MCF 10A (cell line): ENCODE measurements around the gene TM9SF2. TPM values are rescaled to one million over a fixed set of nuclear protein-coding genes. Genes with fewer than 3 reads are reported as not detected.
"Not testable (repeated sequence)": the region's sequence is repeated elsewhere in the genome, so short reads cannot be mapped to it uniquely, and the experiment has no call there.

ENCODE experiments used
- BruUV-seq: library from RNA; stranded (reverse); fragments of 400-500 nt; replicated peaks from 2 replicates; lab custom pipeline; 2021; lab: Mats Ljungman, UMichigan
- CTCF ChIA-PET: fragments of 300-600 bp; sonication (Branson Sonifier 250); formaldehyde crosslinking; extraction: SDS; loops from one replicate; lab custom pipeline; 2021; ENCODE audit warnings: antibody characterized with exemption, inconsistent platforms; lab: Yijun Ruan, JAX
- POLR2A ChIA-PET: fragments of 300-600, 350-650 bp; sonication (Branson Sonifier 250); formaldehyde crosslinking; extraction: SDS; loops from one replicate; lab custom pipeline; 2020; ENCODE audit warnings: antibody characterized with exemption, inconsistent platforms; lab: Yijun Ruan, JAX
- DNase-seq: peaks from one replicate; pipeline ENCODE4 v3.0.0-alpha.2; 2018; ENCODE audit not compliant: unreplicated experiment
- H3K27ac Mint-ChIP-seq: one replicate; pipeline ENCODE4 v1.8.0; 2022; ENCODE audit warnings: mild to moderate bottlenecking, low read depth, mixed read lengths; ENCODE audit not compliant: unreplicated experiment
- H3K27me3 Mint-ChIP-seq: one replicate; pipeline ENCODE4 v1.8.0; 2022; ENCODE audit warnings: mixed read lengths; ENCODE audit not compliant: insufficient read depth, unreplicated experiment
- H3K36me3 Mint-ChIP-seq: one replicate; pipeline ENCODE4 v1.8.0; 2022; ENCODE audit warnings: mild to moderate bottlenecking, moderate library complexity, mixed read lengths; ENCODE audit not compliant: insufficient read depth, unreplicated experiment
- H3K4me1 Mint-ChIP-seq: one replicate; pipeline ENCODE4 v1.8.0; 2022; ENCODE audit warnings: mixed read lengths; ENCODE audit not compliant: insufficient read depth, unreplicated experiment
- H3K4me3 Mint-ChIP-seq: one replicate; pipeline ENCODE4 v1.8.0; 2022; ENCODE audit warnings: mild to moderate bottlenecking, moderate library complexity, mixed read lengths; ENCODE audit not compliant: unreplicated experiment
- H3K9me3 Mint-ChIP-seq: one replicate; pipeline ENCODE4 v1.8.0; 2022; ENCODE audit warnings: mixed read lengths; ENCODE audit not compliant: unreplicated experiment
- intact Hi-C: fragments of 100-400 bp; cut with micrococcal nuclease; formaldehyde crosslinking; loops from 2 replicates; pipeline ENCODE4 v1.14.1; 2022
- total RNA-seq: library from RNA; stranded (reverse); gene quantifications from 2 replicates; pipeline ENCODE4 v1.2.3, GENCODE V29; 2022
- TF ChIP-seq, protein P1 (sequence below): fragments of 200-600 bp; IDR thresholded peaks from one replicate; pipeline ENCODE4 v1.8.0; 2022; ENCODE audit warnings: antibody characterized with exemption, mild to moderate bottlenecking; ENCODE audit not compliant: unreplicated experiment

Gene TM9SF2
- total RNA-seq, 1 experiment from 2014 or later, result 71.1 TPM

DNA sequence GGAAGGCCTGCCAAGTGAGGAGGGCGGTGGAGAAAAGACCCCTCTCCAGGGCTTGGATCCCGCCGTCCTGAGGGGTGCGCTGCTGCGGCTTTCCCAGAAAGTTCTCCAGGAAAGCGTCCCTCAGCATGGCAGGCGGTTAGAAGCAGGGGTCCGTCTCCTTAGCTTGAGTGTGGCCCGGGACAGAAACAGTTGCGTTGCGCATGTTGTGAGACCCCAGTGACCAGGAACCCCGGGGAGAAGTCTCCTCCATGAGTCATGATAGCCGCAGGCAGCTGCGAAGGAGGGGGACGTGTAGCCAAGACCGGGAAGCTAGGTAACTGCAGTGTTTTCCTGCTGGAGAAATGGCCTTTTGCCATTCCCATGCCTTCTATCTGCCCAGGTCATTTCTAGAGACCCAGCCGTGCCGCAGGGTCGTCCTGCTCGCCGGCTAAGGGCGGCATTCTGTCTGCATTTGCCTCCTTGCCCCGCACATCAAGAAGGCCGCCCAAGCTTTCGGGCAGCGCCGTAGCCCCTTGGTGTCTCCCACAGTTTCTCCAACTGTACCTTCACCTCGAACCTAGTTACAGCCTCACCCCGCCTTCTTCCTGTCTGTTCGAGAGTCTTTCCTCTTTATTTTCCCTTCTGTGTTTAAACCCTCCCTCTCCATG, 64.3 kb downstream of the TM9SF2 start:
- DNase-seq, result no peak
- no peaks in the 10 kb centered on the region for H3K9me3 Mint-ChIP-seq
- H3K36me3 Mint-ChIP-seq, result peaks cover 54% of the 10 kb centered on the region
- POLR2A ChIA-PET, result no interaction called here
- H3K4me3 Mint-ChIP-seq, result no peak overlapping the region
- no peak overlapping the region for H3K27ac Mint-ChIP-seq
- no TSS peak for BruUV-seq
- no peaks in the 10 kb centered on the region for H3K27me3 Mint-ChIP-seq
- CTCF ChIA-PET, result interaction anchor here (0.5 kb wide), 1 partner anchor 283 kb away, joined by 3 read pairs; no protein-coding TSS in a partner anchor
- no peaks in the 10 kb centered on the region for H3K4me1 Mint-ChIP-seq
- TF ChIP-seq, protein P1, sequence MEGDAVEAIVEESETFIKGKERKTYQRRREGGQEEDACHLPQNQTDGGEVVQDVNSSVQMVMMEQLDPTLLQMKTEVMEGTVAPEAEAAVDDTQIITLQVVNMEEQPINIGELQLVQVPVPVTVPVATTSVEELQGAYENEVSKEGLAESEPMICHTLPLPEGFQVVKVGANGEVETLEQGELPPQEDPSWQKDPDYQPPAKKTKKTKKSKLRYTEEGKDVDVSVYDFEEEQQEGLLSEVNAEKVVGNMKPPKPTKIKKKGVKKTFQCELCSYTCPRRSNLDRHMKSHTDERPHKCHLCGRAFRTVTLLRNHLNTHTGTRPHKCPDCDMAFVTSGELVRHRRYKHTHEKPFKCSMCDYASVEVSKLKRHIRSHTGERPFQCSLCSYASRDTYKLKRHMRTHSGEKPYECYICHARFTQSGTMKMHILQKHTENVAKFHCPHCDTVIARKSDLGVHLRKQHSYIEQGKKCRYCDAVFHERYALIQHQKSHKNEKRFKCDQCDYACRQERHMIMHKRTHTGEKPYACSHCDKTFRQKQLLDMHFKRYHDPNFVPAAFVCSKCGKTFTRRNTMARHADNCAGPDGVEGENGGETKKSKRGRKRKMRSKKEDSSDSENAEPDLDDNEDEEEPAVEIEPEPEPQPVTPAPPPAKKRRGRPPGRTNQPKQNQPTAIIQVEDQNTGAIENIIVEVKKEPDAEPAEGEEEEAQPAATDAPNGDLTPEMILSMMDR, result no peak
- intact Hi-C loops, result no loop called here

DNA sequence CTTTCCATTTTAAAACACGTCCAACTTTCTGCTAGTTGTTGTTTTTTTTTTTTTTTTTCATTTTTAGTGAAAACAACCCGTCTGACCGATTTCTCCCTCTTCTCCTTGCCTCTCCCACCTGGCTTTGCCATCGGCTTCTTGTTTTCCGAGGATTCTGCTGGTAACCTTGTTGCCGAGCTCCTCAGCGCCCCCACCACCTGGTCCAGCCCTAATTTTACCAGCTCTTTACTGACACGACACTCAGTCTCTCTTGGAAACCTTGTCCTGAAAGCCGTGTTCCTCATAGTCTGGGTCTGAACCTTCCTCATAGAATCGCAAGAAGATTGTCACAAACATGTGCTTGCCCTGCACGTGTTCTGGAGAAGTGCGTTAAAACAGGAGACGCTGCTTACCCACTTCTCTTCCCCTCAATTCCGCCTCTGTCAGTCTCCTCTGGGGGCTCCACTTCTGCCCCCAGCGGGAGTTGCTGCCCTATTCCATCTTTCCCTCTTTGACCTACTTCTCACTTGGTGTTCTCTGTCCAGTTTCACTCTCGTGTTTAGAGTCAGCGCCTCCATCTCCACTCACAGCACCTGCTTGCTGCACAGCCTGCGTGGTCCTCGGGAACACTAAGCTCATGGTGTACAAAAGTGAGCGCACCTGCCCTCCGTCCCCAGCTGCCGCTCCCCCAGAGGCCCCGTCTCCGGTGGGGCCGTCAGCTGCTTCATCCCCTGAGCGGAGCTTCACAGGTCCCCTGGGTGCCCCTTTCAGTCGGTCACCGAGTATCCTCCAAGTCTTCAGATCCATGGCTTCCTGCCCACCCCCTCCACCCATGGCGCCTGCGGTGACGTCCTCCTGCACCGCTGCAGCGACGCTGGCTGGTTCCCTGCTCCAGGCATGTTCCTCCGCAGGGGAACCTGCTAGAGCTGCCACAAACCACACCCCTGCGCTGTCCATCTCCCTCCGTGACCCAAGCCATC, 65.1 kb downstream of the TM9SF2 start:
- H3K4me3 Mint-ChIP-seq, result no peak overlapping the region
- no peaks in the 10 kb centered on the region for H3K4me1 Mint-ChIP-seq
- BruUV-seq, result no TSS peak
- CTCF ChIA-PET, result no interaction called here
- DNase-seq, result no peak
- H3K9me3 Mint-ChIP-seq, result no peaks in the 10 kb centered on the region
- no peak overlapping the region for H3K27ac Mint-ChIP-seq
- no peaks in the 10 kb centered on the region for H3K27me3 Mint-ChIP-seq
- intact Hi-C loops, result no loop called here
- TF ChIP-seq, protein P1, result no peak
- H3K36me3 Mint-ChIP-seq, result peaks cover 47% of the 10 kb centered on the region
- POLR2A ChIA-PET, result no interaction called here

DNA sequence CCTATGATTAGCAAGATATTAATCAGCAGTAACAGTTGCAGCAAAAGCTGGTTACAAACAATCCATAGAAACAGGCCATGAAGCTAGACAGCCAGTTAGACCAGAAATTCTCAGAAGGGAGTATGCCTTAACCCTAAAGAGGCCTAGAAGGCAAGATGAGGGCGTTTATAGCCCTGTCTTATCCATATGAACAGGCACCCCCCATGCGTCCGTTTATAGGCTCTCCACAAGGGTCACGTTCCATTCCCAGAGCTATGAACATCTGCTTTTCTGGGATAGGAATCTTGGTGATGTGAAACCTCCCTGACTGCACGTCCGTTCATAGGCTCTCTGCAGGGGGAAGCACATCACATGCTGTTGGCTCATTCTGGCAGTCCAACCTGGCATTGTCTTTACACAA, 67.6 kb downstream of the TM9SF2 start:
- H3K9me3 Mint-ChIP-seq, DNase-seq, H3K4me3 Mint-ChIP-seq, POLR2A ChIA-PET, H3K27ac Mint-ChIP-seq, BruUV-seq, H3K4me1 Mint-ChIP-seq, H3K27me3 Mint-ChIP-seq, CTCF ChIA-PET, intact Hi-C loops: not testable (repeated sequence)
- H3K36me3 Mint-ChIP-seq, result peaks cover 26% of the 10 kb centered on the region

DNA sequence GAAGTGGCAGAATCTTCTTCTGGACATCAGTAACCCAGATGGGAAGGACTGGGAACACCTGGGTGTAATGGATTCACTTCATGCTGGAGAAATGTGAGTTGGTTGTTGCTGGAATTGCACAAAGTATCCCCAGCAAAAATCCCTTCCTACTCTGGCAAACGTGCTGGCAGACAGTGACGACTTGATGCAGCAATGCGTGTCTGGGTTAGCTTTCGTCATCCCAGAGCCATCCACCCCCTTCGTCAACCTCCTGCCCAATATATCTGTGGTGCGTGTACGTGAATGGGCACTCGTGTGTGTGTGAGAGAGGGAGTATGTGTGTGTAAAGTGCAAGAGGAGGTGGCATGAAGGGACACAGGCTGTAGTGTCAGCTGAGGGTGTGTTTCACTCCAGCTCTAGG, 70.9 kb downstream of the TM9SF2 start:
- ChIA-PET CTCF (interaction anchor here (0.6 kb wide), 1 partner anchor 316 kb away, joined by 3 read pairs; no protein-coding TSS in a partner anchor), POLR2A (interaction anchor here (0.6 kb wide), 1 partner anchor 260 kb away, joined by 3 read pairs; no protein-coding TSS in a partner anchor)
- H3K36me3 Mint-ChIP-seq, result peaks cover 2% of the 10 kb centered on the region
- TF ChIP-seq, protein P1, result no peak
- intact Hi-C loops, result no loop called here
- no peak overlapping the region for H3K4me3 Mint-ChIP-seq
- H3K4me1 Mint-ChIP-seq, result no peaks in the 10 kb centered on the region
- H3K27me3 Mint-ChIP-seq, result no peaks in the 10 kb centered on the region
- DNase-seq, result no peak
- no peaks in the 10 kb centered on the region for H3K9me3 Mint-ChIP-seq
- H3K27ac Mint-ChIP-seq, result no peak overlapping the region
- BruUV-seq, result no TSS peak
